Coronary artery (tissue), 2 donors: ENCODE data around the gene TNP2.

Source experiments
- DNase-seq: peaks from one replicate; pipeline ENCODE4 v3.0.0-alpha.2; 2017; ENCODE audit warnings: low spot score
- H3K27ac ChIP-seq, 2 donors: fragments of 200-600 bp; sonication (generic); one replicate each; pipeline ENCODE4 v1.5.1; 2016 to 2019
- H3K4me3 ChIP-seq: fragments of 200-600 bp; sonication (generic); 2 replicates; pipeline ENCODE4 v1.5.1; 2016; ENCODE audit warnings: mild to moderate bottlenecking, moderate library complexity
- TF ChIP-seq, protein P1 (sequence below): fragments of 200-600 bp; sonication (generic); IDR thresholded peaks from one replicate; pipeline ENCODE4 v1.5.1; 2019; ENCODE audit warnings: antibody characterized with exemption

Gene TNP2

DNA sequence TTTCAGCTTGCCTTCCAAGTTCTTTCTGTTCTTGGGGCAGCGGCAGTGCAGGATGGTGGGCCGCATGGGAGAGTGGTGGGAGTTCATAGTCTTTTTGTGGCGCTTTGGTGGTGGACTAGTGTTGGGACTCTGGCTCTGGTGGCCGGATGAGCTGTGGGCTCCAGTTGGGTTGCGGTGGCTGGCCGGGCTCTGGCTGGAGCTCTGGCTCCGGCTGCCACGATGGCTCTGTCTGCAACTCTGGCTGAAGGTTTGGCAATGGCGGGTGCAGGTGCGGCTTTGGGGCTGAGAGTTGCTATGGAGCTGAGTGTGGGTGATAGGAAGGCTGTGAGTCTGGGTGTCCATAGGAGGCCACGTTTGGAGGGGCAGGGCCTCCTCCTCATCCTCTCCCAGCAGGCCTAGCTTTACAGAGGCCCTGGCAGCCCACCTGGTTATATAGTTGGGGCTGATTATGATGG, at the start of gene TNP2:
TNP2 (minus strand) TSS at position 405 of the 455 bp plus-strand sequence; CDS start at position 342, 63 bp downstream.
- TF ChIP-seq, protein P1, sequence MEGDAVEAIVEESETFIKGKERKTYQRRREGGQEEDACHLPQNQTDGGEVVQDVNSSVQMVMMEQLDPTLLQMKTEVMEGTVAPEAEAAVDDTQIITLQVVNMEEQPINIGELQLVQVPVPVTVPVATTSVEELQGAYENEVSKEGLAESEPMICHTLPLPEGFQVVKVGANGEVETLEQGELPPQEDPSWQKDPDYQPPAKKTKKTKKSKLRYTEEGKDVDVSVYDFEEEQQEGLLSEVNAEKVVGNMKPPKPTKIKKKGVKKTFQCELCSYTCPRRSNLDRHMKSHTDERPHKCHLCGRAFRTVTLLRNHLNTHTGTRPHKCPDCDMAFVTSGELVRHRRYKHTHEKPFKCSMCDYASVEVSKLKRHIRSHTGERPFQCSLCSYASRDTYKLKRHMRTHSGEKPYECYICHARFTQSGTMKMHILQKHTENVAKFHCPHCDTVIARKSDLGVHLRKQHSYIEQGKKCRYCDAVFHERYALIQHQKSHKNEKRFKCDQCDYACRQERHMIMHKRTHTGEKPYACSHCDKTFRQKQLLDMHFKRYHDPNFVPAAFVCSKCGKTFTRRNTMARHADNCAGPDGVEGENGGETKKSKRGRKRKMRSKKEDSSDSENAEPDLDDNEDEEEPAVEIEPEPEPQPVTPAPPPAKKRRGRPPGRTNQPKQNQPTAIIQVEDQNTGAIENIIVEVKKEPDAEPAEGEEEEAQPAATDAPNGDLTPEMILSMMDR, result no peak
- no peak within 1 kb of the TSS for H3K4me3 ChIP-seq
- no peak for DNase-seq
- H3K27ac ChIP-seq, result no peak within 1 kb of the TSS

- TF ChIP-seq, protein P1, result no peak
- Histone ChIP-seq H3K4me3 (no peak overlapping the region), H3K27ac (no peak overlapping the region)
- no peak for DNase-seq
Observed at GRCh38 chr16:11318817-11319216, 49.7 kb upstream of the TNP2 start.

- no peak for DNase-seq
- TF ChIP-seq, protein P1, result no peak
- Histone ChIP-seq H3K4me3 (no peak overlapping the region), H3K27ac (no peak overlapping the region)
Observed at GRCh38 chr16:11316331-11317015, 47.3 kb upstream of the TNP2 start.

GRCh38 chr16:11315510-11315909, 46.4 kb upstream of the TNP2 start:
- TF ChIP-seq, protein P1, result no peak
- H3K4me3 ChIP-seq, result no peak overlapping the region
- H3K27ac ChIP-seq, result no peak overlapping the region
- DNase-seq, result no peak

- DNase-seq, result no peak
- no peak overlapping the region for H3K27ac ChIP-seq
- TF ChIP-seq, protein P1, result no peak
- no peak overlapping the region for H3K4me3 ChIP-seq
Observed at GRCh38 chr16:11314309-11314894, 45.3 kb upstream of the TNP2 start.

- no peak overlapping the region for H3K27ac ChIP-seq
- DNase-seq, result no peak
- no peak overlapping the region for H3K4me3 ChIP-seq
- TF ChIP-seq, protein P1, result no peak
Observed at GRCh38 chr16:11313493-11314308, 44.6 kb upstream of the TNP2 start.
